SU-DHL-6 (cell line): ENCODE measurements around the gene FBXL20.

Experiments
- EZH2phosphoT487 ChIP-seq: fragments of 200-600 bp; sonication (generic), shearing (Covaris generic); conservative IDR thresholded peaks from 2 replicates; pipeline ENCODE4 v1.6.1; 2018; ENCODE audit warnings: mild to moderate bottlenecking, antibody characterized with exemption, low read length, moderate library complexity, mixed read lengths
- TF ChIP-seq, protein P1 (sequence below): fragments of 200-600 bp; sonication (generic); IDR thresholded peaks from one replicate; pipeline ENCODE4 v1.5.1; 2017; ENCODE audit warnings: antibody characterized with exemption, mild to moderate bottlenecking, low read length, moderate library complexity; ENCODE audit not compliant: insufficient read depth, poor library complexity, severe bottlenecking

DNA sequence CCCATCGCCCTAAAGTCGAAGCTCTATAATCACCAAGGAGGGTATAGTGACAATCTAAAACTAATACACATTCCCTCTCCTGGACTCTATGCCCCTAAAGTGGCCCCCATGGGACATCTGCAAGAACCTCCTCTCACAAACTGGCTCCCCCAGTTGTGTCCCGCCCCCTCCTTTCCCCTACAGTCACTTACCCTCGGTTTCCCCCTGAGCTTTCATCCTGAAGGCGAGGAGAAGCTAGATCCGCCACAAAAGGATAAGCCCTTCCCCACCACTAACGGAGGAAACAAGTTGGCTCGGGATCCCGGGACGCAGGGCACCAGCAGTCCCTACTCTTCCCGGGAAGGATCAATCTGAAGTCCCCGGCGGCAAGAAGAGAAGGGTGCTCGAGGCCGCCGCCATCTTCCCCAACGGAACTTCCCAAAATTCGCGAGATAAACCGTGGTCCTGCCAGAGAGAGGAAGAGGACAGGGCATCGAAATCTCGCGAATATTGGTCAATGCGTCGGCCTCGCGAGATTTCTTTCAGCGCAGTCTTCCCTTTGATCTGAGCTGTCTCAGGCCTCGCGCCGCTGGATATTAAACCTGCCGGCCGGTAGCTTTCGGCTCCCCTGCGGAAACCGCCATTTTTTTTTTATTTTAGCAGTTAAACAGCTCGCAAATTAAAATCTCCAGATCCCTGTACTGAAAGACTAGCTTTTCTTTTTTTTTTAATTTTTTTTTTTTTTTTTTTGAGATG, 49.6 kb upstream of the FBXL20 start, which contains the start of gene MED1:
- TF ChIP-seq, protein P1, sequence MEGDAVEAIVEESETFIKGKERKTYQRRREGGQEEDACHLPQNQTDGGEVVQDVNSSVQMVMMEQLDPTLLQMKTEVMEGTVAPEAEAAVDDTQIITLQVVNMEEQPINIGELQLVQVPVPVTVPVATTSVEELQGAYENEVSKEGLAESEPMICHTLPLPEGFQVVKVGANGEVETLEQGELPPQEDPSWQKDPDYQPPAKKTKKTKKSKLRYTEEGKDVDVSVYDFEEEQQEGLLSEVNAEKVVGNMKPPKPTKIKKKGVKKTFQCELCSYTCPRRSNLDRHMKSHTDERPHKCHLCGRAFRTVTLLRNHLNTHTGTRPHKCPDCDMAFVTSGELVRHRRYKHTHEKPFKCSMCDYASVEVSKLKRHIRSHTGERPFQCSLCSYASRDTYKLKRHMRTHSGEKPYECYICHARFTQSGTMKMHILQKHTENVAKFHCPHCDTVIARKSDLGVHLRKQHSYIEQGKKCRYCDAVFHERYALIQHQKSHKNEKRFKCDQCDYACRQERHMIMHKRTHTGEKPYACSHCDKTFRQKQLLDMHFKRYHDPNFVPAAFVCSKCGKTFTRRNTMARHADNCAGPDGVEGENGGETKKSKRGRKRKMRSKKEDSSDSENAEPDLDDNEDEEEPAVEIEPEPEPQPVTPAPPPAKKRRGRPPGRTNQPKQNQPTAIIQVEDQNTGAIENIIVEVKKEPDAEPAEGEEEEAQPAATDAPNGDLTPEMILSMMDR, result no peak
- TF ChIP-seq EZH2phosphoT487, result no peak
